ENCODE data around the gene LRRC14B.

GRCh38 chr5:159448-160172 is 31.7 kb upstream of the LRRC14B start:
- no peak for TF ChIP-seq CTCF (IDR thresholded peaks at IDR 0.05; ENCODE audit: insufficient read depth, low read length)
- no peak for TF ChIP-seq POLR2AphosphoS5 (IDR thresholded peaks at IDR 0.05; ENCODE audit: low read depth)
- no peak for TF ChIP-seq GABPA (IDR thresholded peaks at IDR 0.05; ENCODE audit: low read depth)
- TF ChIP-seq REST (IDR thresholded peaks at IDR 0.05; ENCODE audit: insufficient replicate concordance, low read depth): no peak
- no peak for TF ChIP-seq SPI1 (IDR thresholded peaks at IDR 0.05; ENCODE audit: borderline replicate concordance, low read depth)

Measured in HL-60 (cell line).